Stimulated activated CD8-positive, alpha-beta memory T cell treated with anti-CD3 and anti-CD28 coated beads, Interleukin-4, amount 100 ng/mL, for 4 hours (primary cell): Measurements from ENCODE around the gene NRM.
A peak's percentile ranks its signal among the peaks of the same experiment; 100 is the strongest.
"Not testable (repeated sequence)": the region's sequence is repeated elsewhere in the genome, so short reads cannot be mapped to it uniquely, and the experiment has no call there.

ENCODE experiments used
- DNase-seq, 2 donors: peaks; one replicate each; pipeline ENCODE4 v3.0.0-alpha.2; 2020; ENCODE audit warnings: low read depth in 2 of 2, low spot score in 1 of 2

Gene NRM

GRCh38 chr6:30720738-30721197 lies 30.0 kb upstream of the NRM start:
- DNase-seq = peak in 1 of 2 donors; percentile 35

DNA sequence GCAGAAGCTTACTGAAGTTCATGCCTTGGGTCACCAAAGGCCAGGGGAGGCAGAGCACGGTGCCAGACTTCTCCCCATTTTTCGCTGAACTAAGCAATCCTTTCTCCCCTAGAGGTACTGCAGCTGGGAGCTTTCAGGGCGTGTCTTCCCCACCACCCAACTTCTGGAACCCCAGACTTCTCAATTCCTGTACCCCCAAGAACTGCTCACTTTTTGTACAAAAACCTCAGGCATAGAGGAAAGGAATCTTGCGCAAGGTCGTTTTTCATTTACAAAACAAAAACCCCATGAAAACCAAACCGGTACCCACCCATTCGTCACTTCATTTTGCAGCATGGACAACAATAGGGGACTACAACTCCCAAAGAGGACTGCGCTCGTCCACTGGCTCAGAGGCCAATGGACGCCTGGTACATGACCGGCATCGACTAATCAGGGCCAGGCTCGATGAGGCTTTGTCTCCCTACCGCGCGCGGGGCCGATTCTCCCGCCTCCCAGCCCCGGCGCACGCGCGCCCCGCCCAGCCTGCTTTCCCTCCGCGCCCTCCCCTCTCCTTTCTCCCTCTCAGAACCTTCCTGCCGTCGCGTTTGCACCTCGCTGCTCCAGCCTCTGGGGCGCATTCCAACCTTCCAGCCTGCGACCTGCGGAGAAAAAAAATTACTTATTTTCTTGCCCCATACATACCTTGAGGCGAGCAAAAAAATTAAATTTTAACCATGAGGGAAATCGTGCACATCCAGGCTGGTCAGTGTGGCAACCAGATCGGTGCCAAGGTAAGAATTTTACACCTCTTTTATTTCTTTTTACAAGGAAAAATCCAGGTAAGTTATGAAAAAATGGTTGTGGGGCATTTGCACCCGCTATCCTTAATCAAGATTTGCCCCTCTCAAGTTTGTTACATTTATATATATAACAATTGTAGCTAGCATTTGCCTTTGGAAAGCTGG lies 29.3 kb upstream of the NRM start, which contains the start of gene TUBB:
Gene TUBB, plus strand, starts transcription at position 562 of the 947 bp plus-strand sequence. Its CDS starts 155 bp downstream, at position 717.
- DNase-seq = peak; percentile 82 to 87

GRCh38 chr6:30719356-30719755 lies 28.6 kb upstream of the NRM start:
- DNase-seq = no peak

DNA sequence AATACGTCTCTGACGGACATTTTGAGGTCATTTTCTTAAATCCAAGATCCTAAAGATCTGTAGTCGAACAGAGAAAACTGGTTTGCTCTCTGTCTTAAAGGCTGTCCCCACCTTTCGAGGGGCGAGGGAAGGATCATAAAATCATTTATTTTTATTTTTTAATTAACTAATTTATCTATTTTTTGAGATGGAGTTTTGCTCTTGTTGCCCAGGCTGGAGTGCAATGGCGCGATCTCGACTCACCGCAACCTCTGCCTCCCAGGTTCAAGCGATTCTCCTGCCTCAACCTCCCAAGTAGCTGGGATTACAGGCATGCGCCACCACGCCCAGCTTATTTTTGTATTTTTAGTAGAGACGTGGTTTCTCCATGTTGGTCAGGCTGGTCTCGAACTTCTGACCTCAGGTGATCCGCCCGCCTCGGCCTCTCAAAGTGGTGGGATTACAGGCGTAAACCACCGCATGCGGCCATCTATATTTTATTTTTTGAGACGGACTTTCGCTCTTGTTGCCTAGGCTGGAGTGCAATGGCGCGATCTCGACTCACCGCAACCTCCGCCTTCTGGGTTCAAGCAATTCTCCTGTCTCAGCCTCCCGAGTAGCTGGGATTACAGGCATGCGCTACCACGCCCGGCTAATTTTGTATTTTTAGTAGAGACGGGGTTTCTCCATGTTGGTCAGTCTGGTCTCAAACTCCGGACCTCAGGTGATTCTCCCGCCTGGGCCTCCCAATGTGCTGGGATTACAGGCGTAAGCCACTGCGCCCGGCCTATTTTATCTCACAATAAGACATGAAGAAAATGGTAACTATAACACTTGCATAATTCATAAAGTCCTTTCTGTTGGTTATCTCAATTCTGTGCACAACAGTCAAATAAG lies 27.3 kb upstream of the NRM start:
- not testable (repeated sequence) for DNase-seq

DNA sequence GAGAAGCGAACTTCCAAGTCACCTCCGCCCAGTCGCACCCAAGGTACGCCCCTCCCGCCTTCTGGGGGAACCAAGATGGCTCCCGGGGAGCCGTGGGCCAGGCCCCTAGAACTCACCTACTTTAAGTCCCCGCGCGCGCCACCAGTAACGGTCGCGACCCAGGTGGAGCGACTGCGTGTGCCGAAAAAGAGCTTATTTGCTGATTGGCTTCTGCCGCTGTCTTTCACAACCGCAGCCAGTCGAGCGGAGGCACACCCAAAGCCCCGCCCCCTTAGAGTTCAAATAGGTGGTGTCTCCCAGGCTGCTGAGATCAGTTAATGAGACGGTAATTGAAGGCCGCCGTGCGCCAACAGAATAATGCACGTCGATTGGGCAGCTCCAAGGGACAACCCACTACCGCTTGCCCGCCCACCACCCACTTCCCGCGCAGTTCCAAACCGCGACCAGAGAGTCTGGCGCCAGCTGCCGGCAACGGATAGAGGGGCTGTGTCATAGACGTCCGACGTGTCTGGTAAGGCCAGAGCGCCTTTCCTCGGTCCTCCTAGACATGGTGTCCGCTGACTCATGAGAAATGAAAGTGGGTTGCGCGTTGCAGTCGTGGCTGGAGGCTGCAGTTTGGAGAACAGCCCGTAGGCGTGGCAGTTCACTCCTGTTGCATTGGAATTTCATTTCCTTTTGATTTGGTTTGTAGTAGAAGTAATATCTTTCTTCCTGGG lies 26.5 kb upstream of the NRM start, which contains the start of gene MDC1:
Gene MDC1, minus strand, starts transcription at position 153 of the 716 bp plus-strand sequence. CDS start 2,106 bp downstream, outside the sequence.
- peak; percentile 97 to 98 for DNase-seq

GRCh38 chr6:30716879-30717128 lies 26.0 kb upstream of the NRM start:
- no peak for DNase-seq

DNA sequence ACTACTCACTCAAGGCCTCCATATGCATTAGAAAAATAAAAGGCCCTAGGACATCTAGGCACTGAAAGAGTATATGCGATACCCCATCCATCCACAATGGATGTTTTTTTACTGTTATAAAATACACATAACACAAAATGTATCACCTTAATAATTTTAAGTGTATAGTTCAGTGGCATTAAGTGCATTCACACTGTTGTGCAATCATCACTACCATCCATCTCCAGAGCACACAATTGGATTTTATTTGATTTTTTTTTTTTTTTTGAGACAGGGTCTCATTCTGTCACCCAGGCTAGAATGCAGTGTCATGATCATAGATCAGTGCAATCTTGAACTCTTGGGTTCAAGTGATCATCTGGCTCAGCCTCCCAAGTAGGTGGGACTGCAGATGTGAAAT lies 23.5 kb upstream of the NRM start:
- no peak for DNase-seq

DNA sequence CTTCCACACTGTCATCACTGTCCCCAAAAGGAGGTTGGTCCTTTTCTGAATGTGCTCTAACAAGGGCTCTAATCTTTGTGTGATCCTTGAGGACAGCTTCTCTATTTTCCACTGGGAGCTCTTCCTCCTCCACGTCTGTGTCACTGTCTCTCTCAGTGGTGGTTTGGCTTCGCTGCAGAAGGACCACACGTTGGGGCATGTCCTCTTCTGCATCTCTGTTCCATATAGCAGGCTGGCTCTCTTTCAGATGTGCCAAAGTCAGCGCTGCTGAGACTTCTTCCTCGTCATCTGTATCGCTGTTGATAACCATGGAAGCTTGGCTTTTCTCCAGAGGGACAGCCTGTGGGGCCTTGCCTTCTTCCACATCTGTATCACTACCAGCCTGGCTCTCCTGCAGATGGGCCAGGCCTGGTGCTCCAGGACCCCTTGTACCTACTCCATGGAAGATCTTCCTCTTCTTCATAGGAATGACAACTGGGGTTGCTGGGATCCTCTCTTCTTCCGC lies 21.7 kb upstream of the NRM start:
- no peak for DNase-seq

- no peak for DNase-seq
Measured at GRCh38 chr6:30711758-30712380, 21.1 kb upstream of the NRM start.

DNA sequence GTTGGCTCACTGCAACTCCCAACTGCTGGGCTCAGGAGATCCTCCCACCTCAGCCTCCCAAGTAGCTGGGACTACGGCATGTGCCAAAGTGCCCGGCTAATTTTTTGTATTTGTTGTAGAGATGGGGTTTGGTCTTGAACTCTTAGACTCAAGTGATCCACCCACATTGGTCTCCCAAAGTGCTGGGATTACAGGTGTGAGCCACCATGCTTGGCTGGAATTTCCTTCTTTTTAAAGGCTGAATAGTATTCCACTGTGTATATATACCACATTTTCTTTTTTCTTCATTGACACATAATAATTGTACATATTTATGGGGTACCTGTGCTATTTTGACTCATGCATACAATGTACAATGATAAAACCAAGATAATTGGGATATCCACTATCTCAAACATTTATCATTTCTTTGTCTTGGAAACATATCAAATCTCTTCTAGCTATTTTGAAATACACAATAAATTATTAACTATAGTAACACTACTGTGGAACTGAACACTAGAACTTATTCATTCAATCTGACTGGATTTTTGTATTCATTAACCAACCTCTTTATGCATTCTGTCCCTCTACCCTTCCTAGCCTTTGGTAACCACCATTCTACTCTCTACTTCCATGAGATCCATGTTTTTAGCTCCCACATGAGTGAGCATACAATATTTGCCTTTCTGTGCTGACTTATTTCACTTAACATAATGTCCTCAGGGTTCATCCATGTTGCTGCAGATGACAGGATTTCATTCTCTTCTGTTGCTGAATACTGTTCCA lies 18.5 kb upstream of the NRM start:
- DNase-seq = no peak

DNA sequence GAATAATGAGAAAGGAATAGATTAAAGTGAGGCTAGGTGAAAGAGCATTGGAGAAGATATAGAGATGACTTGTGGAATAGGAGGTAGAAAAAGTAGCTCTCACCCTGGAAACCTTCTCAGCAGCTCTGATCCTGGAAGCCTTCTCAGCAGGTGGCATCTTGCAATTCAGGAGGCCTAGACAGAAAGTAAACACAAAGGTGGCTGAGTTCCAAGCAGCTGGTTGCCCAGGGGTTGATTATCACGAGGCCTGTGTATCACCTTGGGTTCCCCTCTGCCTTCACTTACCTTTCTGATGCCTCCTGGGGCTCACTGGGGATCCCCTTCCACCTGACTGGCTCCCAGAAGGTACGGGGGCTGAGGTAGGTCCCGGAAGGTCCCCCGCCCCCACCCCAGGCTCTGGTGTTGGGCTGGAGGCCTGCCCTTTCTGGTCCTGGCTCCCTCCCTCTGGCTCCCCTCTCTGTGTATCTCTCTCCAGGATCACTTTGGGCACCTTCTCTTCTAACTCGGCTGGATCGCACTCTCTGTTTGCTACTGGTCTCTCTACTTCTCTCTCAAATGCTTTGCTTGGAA lies 16.6 kb upstream of the NRM start:
- no peak for DNase-seq

DNA sequence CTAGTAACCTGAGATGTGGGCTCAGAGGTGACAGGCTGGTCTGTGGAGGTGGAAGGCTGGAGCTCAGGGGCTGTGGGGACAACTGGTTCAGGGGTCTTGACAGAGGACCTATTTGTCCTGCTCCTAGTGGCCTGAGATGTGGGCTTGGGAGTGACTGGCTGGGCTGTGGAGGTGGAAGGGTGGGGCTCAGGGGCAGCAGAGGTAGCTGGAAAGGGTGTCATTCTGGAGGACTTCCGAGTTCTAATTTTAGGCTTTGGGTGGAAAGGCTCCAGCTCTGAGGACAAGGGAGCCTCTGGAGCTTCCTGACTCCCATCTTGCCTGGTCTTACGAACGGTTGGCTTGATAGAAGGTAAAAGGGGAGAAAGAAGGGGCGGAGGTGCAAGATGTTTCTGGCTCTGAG lies 14.8 kb upstream of the NRM start:
- no peak for DNase-seq

DNA sequence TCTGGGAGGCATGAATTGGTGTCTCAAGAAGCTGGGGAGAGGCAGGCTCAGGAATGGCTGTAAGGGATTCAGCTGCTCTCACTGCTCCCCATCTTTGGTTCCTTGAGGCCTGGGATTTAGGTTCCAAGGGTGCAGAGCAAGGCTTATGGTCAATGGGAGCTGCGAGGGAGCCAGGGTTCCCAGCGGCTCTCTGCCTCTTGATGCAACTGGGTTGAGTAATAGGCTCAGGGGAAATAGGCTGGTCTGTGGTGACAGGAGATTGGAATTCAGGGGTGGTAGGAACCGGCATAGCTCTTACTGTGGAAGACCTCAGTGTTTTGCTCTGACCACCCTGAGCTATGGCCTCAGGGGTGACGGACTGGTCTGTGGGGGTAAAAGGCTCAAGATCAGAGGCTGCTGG lies 13.0 kb upstream of the NRM start:
- no peak for DNase-seq

GRCh38 chr6:30703011-30703410 lies 12.2 kb upstream of the NRM start:
- DNase-seq = no peak

- DNase-seq = no peak
Measured at GRCh38 chr6:30700340-30700739, 9.6 kb upstream of the NRM start.

DNA sequence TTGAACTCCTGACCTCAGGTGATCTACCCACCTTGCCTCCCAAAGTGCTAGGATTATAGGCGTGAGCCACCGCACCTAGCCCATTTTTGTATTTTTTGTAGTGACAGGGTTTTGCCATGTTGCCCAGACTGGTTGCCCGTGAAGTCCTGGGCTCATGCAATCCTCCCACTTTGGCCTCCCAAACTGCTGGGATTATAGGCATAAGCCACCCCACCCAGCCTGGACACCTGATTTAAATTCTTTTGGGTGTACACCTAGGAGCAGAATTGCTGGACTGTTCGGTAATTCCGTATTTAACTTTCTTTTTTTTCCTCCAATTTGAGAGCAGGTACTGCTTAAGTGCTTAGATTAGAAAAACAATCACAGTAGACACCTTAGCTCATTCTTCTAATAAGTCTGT lies 5.6 kb upstream of the NRM start:
- DNase-seq = no peak

GRCh38 chr6:30691208-30691847 lies 544 bp upstream of the NRM start:
- no peak for DNase-seq

DNA sequence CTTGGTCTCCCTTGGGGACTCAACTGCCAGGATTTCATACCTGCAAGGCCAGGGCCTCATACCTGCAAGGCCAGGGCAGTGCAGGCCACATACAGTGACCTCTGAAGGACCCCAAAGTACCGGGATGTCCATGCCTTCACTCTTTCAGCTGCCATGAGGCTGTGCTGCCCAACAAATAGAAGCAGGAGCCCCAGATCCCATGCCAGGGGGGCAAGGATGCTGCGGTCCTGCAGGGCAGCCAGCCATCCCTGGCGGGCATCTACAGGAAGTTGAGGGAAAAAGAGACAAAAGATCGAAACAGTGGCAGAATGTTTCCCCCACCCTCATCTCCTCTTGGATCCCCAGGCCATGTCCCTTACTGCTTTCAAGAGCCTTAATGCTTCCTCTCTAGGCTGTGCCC lies 799 bp downstream of the NRM start:
- DNase-seq = no peak
